ENCODE measurements around the gene PLEKHH1.

PLEKHH1 gene

DNA sequence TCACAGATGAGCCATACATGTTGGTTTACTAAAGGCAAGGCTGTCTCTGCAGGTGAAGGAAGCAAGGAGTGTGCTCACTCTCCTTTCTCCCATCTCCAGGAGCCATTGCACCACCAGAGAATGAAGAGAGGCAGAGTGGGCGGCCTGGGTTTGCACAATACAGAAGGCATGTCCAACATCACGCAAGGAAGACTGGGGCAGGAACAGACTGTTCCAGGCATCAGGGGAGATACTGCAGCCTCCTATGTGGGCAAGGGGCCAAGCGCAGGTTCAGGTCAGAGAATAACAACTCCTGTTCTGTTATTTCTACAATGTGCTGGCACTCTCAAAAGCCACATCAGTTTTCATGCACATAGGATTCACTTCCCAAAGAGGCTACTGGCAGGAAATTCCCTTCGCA is 42.9 kb upstream of the PLEKHH1 start:
- no peak overlapping the region for H3K4me2 ChIP-seq (ENCODE audit: low read length)
- no peaks in the 10 kb centered on the region for H4K20me1 ChIP-seq (ENCODE audit: control insufficient read depth, insufficient read depth, low read depth, low read length)
- TF ChIP-seq EZH2phosphoT487 (IDR thresholded peaks at IDR 0.05; ENCODE audit: borderline replicate concordance, low read length): no peak
- TF ChIP-seq, protein P1, sequence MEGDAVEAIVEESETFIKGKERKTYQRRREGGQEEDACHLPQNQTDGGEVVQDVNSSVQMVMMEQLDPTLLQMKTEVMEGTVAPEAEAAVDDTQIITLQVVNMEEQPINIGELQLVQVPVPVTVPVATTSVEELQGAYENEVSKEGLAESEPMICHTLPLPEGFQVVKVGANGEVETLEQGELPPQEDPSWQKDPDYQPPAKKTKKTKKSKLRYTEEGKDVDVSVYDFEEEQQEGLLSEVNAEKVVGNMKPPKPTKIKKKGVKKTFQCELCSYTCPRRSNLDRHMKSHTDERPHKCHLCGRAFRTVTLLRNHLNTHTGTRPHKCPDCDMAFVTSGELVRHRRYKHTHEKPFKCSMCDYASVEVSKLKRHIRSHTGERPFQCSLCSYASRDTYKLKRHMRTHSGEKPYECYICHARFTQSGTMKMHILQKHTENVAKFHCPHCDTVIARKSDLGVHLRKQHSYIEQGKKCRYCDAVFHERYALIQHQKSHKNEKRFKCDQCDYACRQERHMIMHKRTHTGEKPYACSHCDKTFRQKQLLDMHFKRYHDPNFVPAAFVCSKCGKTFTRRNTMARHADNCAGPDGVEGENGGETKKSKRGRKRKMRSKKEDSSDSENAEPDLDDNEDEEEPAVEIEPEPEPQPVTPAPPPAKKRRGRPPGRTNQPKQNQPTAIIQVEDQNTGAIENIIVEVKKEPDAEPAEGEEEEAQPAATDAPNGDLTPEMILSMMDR (IDR thresholded peaks at IDR 0.05; ENCODE audit: low read depth, low read length, poor library complexity, severe bottlenecking): no peak
- H3K4me1 ChIP-seq (ENCODE audit: control insufficient read depth, low read length): peaks cover 55% of the 10 kb centered on the region
- H3K36me3 ChIP-seq (ENCODE audit: control insufficient read depth, low read length): no peaks in the 10 kb centered on the region
- no peak overlapping the region for H3K4me3 ChIP-seq (ENCODE audit: low read length)
- H3F3A ChIP-seq (ENCODE audit: control insufficient read depth, insufficient read depth): no peaks in the 10 kb centered on the region
- no peak overlapping the region for H3K27ac ChIP-seq (ENCODE audit: low read depth, low read length)
- no peaks in the 10 kb centered on the region for H3K27me3 ChIP-seq (ENCODE audit: control insufficient read depth, low read length)
- H3K79me2 ChIP-seq (ENCODE audit: control insufficient read depth, low read length): no peaks in the 10 kb centered on the region
- peaks cover 18% of the 10 kb centered on the region for H3K9me3 ChIP-seq (ENCODE audit: control insufficient read depth, insufficient read depth, low read length)
- H3K9me2 ChIP-seq (replicated peaks; ENCODE audit: control insufficient read depth, low read length): no peaks in the 10 kb centered on the region

DNA sequence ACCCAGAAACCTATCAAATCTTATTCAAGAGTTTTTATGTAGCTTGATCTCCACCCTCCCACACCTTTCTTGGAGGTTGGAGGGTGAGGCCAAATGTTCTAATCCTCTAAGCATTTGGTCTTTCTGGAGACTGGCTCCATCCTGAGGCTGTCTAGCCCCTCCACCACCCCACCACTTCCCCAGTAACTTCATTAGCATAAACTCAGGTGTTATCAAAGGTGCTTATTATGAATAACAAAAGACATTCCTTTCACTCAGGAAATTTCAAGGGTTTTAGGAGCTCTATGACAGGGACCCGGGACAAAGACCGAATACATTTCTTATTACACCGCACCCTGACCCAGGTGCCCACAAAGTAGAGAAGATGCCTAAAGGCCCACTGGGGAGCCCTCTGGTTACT is 41.8 kb upstream of the PLEKHH1 start:
- H3K9me2 ChIP-seq (replicated peaks; ENCODE audit: control insufficient read depth, low read length): no peaks in the 10 kb centered on the region
- H3K36me3 ChIP-seq (ENCODE audit: control insufficient read depth, low read length): no peaks in the 10 kb centered on the region
- TF ChIP-seq EZH2phosphoT487 (IDR thresholded peaks at IDR 0.05; ENCODE audit: borderline replicate concordance, low read length): no peak
- TF ChIP-seq, protein P1 (IDR thresholded peaks at IDR 0.05; ENCODE audit: low read depth, low read length, poor library complexity, severe bottlenecking): no peak
- no peak overlapping the region for H3K27ac ChIP-seq (ENCODE audit: low read depth, low read length)
- no peaks in the 10 kb centered on the region for H3F3A ChIP-seq (ENCODE audit: control insufficient read depth, insufficient read depth)
- no peak overlapping the region for H3K4me2 ChIP-seq (ENCODE audit: low read length)
- H3K9me3 ChIP-seq (ENCODE audit: control insufficient read depth, insufficient read depth, low read length): peaks cover 18% of the 10 kb centered on the region
- peaks cover 55% of the 10 kb centered on the region for H3K4me1 ChIP-seq (ENCODE audit: control insufficient read depth, low read length)
- no peaks in the 10 kb centered on the region for H3K79me2 ChIP-seq (ENCODE audit: control insufficient read depth, low read length)
- H4K20me1 ChIP-seq (ENCODE audit: control insufficient read depth, insufficient read depth, low read depth, low read length): no peaks in the 10 kb centered on the region
- no peak overlapping the region for H3K4me3 ChIP-seq (ENCODE audit: low read length)
- no peaks in the 10 kb centered on the region for H3K27me3 ChIP-seq (ENCODE audit: control insufficient read depth, low read length)

DNA sequence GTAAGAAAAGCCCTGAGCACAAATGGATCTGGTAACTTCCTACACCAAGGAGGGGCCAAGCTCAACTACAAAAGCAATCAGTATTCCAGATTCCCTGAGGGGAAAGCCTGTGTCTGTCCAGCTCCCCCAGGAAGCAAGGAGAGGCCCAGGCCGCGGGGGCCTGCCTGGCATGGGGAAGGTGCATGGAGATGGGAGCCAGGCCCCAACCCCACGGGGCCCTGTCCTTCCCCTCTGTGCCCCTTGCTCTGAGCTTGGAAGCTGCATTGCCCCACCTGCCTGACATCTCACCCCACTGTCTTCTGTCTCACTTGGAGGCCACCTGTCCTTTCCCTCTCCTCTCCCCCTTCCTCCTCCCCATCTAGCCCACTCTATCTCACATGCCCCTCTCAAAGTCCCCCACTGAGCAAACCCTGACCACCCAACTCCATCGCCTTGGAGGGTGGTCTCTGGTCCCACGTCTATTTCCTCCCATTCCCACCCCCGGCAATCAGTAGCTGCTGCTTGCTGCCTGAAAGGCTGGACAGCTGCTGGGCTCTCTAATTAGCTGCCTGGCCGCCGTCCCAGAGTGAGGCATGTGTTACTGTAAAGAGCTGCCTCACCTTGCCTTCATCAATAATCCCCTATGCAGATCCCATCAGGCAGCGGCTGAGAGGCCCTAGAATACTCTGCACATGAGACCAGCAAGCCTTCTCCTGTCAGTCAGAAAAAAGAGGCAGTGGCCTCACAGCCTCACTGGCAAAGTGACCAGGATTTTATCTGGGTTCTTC is 41.2 kb upstream of the PLEKHH1 start:
- Histone ChIP-seq H4K20me1 (ENCODE audit: control insufficient read depth, insufficient read depth, low read depth, low read length) (no peaks in the 10 kb centered on the region), H3K4me2 (ENCODE audit: low read length) (no peak overlapping the region), H3K79me2 (ENCODE audit: control insufficient read depth, low read length) (no peaks in the 10 kb centered on the region), H3K4me1 (ENCODE audit: control insufficient read depth, low read length) (peaks cover 55% of the 10 kb centered on the region), H3K36me3 (ENCODE audit: control insufficient read depth, low read length) (no peaks in the 10 kb centered on the region), H3K27ac (ENCODE audit: low read depth, low read length) (no peak overlapping the region), H3K4me3 (ENCODE audit: low read length) (no peak overlapping the region), H3K27me3 (ENCODE audit: control insufficient read depth, low read length) (no peaks in the 10 kb centered on the region), H3F3A (ENCODE audit: control insufficient read depth, insufficient read depth) (no peaks in the 10 kb centered on the region), H3K9me2 (replicated peaks; ENCODE audit: control insufficient read depth, low read length) (no peaks in the 10 kb centered on the region), H3K9me3 (ENCODE audit: control insufficient read depth, insufficient read depth, low read length) (peaks cover 18% of the 10 kb centered on the region)
- TF ChIP-seq EZH2phosphoT487 (IDR thresholded peaks at IDR 0.05; ENCODE audit: borderline replicate concordance, low read length): no peak
- TF ChIP-seq, protein P1 (IDR thresholded peaks at IDR 0.05; ENCODE audit: low read depth, low read length, poor library complexity, severe bottlenecking): no peak

All from DOHH2 (cell line).